HG03064 (cell line): ENCODE data around the gene STAB1.

Source experiments
- ATAC-seq: cut with Tn5 transposase; IDR thresholded peaks from one replicate; pipeline ENCODE4 v1.9.1; 2021; ENCODE audit warnings: low read depth; ENCODE audit not compliant: unreplicated experiment

The STAB1 gene

DNA sequence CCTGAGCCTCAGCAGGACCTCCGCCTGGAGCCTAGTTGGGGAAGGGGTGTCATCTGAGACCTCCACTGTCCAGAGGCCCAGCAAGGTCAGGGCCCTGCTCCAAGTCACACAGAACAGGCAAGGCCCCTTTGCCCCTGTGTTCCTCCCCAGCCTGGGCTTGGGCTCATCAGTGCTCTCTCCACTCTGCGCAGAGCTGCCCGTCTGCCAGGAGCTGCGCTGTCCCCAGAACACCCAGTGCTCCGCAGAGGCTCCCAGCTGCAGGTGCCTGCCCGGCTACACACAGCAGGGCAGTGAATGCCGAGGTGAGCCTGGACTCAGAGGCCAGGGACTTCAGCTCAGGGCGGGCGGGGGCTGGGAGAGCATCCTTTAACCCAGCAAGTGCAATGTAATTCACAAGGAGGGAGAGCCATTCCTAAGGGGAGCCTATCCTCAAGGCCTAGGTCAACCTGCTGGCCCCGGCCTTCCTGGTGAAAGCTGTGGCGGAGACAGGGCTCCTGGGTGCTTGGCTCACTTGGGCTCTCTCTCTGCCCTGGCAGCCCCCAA is 7.7 kb downstream of the STAB1 start:
- no peak for ATAC-seq

DNA sequence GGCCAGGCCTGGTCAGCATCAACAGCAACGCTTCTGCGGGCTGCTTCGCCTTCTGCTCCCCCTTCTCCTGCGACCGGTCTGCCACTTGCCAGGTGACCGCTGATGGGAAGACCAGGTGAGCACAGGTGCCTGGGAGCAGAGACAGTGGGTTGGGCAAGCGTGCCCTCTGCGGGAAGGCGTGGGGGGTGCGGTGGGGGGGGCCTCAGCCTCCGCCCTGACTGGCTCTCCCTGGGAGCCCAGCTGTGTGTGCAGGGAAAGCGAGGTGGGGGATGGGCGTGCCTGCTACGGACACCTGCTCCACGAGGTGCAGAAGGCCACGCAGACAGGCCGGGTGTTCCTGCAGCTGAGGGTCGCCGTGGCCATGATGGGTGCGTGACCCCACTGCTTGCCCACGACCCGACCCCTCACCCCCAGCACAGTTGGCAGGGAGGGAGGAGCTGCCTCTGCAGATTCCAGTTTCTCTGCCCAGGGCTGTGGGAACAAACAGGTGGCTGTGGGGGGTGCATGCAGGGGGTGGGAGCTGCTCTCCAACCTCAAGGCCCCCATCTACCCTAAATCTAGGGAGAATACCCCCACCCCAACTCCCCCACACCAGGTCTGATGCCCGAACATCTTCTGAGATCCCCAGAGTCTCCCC is 8.8 kb downstream of the STAB1 start:
- ATAC-seq: no peak

DNA sequence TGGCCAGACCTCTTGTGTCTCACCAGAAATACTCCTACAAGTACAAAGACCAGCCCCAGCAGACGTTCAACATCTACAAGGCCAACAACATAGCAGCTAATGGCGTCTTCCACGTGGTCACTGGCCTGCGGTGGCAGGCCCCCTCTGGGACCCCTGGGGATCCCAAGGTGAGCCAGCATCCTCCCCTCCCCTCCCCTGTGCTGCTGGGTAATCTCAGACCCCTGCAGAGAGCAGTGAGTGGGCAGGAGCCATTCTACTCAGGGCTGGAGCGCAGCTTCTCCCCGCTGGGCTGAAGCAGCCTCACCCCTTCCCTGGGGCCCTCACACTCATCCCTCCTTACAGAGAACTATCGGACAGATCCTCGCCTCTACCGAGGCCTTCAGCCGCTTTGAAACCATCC is 9.8 kb downstream of the STAB1 start:
- ATAC-seq: no peak

DNA sequence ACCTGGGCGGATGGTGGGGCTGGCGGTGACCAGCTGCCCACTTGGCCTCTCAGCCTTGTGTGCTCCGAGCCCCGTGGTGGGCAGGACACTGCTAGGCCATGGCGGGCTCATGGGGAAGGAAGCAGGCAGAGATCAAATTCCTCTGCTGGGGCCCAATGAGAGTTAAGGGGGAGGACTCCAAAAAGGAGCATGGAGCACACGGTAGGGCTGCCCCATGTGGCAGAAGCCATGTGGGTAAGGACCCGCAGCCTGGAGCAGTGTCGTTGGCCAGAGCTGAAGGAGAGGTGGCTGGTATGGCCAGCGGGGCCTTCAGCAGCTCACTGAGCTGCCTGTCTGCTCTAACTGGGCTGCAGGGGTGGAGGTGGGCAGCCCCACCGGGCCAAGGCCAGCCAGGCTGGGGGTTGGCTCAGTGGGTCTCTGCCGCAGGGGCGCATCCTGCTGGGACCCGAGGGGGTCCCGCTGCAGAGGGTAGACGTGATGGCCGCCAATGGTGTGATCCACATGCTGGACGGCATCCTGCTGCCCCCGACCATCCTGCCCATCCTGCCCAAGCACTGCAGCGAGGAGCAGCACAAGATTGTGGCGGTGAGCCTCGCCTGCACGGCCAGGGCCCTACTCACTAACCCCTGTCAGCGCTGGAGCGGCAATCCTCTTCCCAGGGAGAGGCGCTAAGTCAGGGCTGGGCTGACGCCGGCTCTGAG is 11.3 kb downstream of the STAB1 start:
- no peak for ATAC-seq

DNA sequence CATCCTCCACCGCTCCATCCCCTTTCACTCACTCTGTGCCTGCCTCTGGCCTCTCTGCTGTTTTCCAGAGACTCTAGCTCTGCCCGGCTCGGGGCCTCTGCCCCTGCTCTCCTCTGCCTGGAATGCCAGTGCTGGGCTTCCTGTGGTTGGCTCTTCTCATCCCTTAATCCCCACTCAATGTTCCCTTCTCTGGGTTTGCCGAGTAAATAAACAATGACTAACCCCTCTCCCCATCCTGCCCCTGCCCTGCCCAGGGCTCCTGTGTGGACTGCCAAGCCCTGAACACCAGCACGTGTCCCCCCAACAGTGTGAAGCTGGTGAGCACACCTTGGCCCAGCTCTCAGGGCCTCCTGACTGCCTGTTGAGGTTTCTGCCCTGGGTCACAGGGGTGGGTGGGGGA is 12.2 kb downstream of the STAB1 start:
- no peak for ATAC-seq

DNA sequence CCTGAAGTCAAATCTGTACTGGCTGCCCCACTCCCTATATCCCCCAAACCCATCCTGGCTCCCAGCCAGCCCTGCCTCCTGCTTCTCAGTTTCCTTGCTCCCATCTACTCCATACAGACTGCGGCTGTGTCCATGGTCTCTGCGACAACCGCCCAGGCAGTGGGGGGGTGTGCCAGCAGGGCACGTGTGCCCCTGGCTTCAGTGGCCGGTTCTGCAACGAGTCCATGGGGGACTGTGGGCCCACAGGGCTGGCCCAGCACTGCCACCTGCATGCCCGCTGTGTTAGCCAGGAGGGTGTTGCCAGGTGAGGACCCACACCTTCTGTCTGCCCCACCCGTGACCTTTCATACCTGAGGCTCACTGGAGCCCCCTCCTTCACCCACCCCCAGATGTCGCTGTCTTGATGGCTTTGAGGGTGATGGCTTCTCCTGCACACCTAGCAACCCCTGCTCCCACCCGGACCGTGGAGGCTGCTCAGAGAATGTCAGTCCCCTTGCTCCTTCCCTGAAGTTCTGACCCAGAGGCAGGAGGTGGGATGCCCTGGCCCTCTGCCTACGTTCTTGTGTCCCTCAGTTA is 14.7 kb downstream of the STAB1 start:
- no peak for ATAC-seq

DNA sequence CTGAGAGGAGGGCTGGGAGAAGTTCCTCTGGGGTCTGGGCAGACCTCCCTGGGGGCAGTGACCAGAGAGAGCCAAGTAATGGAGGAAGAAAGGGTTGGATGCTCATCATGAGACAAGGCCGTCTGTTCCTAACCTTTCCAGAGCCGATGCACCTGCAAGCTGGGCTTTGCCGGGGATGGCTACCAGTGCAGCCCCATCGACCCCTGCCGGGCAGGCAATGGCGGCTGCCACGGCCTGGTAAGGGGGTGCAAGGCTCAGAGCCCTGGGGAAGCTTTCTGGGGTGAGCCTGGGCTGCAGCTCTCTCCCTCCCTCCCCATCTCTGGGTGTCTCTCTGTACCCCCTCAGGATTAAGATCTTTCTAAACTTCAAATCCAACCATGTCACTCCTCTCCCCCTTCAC is 16.4 kb downstream of the STAB1 start:
- no peak for ATAC-seq

DNA sequence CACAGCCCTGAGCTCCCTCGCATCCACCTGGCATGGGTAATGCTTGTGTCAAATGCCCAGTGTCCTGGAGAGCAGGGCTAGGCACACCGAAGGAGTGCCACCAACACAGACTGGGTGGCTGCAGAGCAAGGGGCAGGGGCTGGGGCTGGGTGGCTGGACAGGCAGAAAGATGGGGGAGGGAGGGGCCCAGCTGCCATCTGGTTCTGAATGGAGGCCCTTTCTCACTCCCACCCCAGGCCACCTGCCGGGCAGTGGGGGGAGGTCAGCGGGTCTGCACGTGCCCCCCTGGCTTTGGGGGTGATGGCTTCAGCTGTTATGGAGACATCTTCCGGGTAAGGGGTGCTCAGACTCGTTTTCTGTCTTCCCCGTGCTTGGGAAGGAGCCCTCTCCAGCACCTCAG is 17.0 kb downstream of the STAB1 start:
- no peak for ATAC-seq

DNA sequence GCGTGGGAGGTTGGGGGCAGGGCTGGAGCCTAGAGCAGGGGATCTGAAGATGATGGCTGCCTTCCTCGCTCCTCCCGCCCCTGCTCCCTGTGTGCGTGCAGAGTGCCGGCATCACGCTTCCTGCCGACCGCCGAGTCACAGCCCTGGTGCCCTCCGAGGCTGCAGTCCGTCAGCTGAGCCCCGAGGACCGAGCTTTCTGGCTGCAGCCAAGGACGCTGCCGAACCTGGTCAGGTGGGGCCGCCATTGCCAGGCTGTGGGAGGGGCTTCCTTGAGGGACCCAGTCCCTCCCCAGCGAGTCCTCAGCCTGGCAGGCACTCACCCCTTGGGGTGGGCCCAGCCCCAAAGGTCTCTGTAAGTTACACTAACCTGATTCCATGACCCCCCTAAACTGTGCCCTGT is 17.6 kb downstream of the STAB1 start:
- no peak for ATAC-seq

DNA sequence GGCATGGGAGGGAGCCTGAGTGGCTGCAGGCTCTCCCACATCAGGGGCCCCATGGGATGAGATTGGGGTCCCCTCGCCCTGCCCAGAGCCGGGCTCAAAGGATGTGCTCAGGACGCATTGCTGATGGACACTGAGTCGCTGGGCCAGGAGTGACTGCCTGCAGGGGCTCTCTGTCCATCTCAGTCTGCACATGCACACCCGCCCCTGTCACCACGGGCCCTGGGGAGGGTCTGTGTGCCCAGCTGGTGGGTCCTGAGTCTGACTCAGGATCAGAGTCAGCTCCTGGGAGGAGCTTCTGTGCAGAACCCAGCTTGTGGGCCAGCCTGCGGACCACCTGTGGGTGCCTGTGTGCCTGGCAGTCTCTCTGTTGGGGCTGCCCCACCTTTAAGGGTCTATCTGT is 18.1 kb downstream of the STAB1 start:
- no peak for ATAC-seq

DNA sequence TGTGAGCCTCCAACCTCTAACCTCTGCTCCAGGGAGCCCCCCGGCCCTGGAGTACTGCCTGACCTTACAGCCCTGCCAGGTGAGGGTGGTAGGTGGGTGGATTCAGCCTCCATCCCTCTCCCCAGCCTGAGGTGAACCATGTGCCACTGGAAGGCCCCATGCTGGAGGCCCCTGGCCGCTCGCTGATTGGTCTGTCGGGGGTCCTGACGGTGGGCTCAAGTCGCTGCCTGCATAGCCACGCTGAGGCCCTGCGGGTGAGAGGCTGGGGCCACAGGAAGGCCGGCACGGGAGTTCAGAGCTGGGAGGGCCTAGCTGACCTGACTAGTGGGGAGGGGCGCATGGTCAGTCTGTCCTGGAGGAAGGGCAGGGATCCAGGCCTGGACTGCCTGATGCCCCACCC is 19.4 kb downstream of the STAB1 start:
- ATAC-seq: no peak

DNA sequence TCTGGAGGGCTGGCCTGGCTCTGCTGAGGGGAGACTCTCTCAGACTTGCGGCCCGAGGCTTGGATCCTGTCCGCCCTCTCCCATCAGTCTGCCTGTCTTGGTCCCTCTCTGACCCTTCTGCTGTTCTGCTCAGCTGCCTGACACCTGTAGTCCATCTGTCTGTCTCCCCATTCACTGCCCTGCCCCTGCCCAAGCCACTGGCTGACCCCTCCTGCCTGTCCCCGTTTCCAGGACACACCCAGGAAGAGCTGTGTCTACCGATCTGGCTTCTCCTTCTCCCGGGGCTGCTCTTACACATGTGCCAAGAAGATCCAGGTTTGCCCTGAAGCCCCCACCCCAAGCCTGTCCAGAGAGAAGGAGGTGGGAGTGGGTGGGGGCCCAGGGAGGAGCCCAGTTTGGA is 20.1 kb downstream of the STAB1 start:
- ATAC-seq: no peak

DNA sequence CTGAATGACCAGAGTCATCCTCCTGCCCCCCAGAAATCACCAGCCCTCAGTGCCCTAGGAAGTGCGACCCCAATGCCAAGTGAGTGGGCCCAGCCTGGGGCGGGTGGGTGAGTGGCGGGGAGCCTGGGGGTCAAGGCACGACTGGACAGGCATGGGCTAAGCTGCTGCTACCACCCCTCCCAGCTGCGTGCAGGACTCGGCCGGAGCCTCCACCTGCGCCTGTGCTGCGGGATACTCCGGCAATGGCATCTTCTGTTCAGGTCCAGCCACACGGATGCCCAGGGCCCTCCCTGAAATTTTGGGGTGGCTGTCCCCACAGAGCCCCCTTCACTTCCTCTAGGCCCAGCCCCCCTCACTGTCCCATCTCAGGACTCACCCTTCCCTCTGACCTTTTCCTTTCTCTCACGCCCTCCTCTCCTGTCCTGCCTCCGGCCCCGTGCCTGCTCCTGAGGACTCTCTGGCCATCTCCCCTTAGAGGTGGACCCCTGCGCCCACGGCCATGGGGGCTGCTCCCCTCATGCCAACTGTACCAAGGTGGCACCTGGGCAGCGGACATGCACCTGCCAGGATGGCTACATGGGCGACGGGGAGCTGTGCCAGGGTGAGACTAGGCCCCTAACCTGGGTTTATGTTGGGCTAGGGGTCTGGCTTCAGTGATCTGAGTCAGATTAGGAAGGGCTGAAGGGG is 21.5 kb downstream of the STAB1 start:
- no peak for ATAC-seq

DNA sequence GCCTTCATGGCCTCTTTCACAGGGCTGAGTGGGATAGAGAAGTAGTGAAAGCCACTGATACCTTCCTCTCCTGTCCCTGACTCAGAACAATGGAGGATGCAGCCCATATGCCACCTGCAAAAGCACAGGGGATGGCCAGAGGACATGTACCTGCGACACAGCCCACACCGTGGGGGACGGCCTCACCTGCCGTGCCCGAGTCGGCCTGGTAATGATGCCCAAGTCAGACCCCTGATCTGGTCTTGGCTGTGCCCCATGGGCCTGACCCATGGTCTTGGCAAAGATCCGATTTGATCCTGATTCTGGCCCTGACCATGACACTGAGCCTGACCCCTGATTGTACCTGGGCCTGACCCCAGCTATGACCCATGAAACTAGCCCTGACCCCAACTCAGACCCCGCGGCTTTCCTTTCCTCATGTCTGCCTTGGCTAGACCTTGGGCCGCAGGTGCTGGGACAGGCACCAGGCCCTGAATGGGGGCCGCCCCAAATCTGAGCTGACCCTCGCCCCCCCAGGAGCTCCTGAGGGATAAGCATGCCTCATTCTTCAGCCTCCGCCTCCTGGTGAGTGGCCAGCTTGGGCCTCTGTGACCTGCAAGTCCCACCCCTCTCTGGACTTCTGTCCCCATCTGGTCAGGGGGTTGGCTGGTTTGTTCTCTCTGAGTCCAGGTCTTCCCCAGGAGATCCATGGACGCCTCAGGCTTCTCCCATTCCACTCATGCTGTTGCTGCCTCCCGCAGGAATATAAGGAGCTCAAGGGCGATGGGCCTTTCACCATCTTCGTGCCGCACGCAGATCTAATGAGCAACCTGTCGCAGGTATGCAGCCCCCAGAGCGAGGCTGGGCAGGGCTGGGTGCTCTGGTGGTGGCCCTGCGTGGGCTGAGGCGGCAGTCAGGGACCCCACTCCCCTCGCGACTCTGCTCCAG is 22.9 kb downstream of the STAB1 start:
- ATAC-seq: no peak

DNA sequence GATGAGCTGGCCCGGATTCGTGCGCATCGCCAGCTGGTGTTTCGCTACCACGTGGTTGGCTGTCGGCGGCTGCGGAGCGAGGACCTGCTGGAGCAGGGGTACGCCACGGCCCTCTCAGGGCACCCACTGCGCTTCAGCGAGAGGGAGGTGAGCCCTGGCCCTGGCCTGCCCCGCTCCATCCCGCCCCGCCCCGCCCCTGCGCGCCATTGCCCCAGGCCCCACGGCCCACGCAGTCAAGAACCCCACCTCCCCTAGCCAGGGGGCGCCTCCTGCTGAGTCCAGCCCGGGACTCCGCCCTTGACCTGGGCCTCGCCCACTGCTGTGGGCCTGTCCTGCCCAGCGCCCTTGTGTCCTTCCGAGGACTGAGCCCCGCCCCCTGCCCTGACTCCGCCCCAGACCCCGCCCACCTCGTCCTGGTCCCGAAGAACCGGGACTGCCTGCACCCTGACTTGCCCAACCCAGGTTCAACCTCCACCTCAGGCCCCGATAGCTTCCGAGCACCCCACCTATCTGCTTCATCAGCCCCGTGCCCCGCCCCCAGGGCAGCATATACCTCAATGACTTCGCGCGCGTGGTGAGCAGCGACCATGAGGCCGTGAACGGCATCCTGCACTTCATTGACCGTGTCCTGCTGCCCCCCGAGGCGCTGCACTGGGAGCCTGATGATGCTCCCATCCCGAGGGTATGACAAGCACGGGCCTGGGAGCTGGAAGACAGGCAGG is 23.7 kb downstream of the STAB1 start:
- ATAC-seq: no peak

DNA sequence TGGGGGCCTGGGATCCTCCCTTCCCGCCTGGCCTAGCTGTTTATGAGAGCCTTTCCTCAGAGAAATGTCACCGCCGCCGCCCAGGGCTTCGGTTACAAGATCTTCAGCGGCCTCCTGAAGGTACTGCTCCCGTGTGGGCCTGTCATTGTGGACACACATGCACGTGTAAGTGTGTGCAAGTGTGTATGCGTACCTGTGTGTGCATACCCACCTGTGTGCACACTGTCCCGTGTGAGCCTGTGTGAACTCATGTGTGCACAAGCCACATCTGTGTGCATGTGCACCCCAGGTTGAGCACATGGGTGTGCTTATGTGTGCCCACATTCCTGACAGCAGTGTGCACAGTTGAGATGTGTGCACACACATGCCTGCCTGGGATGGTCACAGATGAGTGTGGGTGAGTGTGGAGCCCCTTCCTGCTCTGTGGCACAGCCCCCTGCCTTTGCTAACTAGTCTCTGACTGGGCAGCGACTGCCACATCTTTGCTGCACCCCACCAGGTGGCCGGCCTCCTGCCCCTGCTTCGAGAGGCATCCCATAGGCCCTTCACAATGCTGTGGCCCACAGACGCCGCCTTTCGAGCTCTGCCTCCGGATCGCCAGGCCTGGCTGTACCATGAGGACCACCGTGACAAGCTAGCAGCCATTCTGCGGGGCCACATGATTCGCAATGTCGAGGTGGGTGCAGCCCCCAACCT is 24.5 kb downstream of the STAB1 start:
- no peak for ATAC-seq

DNA sequence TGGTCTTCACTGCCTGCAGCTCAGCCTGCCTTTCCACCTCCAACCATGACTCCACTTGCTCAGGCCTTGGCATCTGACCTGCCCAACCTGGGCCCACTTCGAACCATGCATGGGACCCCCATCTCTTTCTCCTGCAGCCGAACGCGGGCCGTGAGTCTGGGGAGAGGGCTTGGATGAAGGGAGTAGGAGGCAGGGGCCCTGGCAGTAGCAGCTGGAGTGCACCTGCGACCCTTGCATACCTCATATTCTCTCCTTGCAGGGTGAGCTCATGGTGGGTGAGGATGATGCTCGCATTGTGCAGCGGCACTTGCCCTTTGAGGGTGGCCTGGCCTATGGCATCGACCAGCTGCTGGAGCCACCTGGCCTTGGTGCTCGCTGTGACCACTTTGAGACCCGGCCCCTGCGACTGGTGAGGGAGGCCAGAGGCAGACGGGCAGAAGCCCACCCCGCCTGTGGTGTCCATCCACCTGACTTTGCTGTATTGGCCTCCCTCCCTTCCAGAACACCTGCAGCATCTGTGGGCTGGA is 25.1 kb downstream of the STAB1 start:
- ATAC-seq: no peak

DNA sequence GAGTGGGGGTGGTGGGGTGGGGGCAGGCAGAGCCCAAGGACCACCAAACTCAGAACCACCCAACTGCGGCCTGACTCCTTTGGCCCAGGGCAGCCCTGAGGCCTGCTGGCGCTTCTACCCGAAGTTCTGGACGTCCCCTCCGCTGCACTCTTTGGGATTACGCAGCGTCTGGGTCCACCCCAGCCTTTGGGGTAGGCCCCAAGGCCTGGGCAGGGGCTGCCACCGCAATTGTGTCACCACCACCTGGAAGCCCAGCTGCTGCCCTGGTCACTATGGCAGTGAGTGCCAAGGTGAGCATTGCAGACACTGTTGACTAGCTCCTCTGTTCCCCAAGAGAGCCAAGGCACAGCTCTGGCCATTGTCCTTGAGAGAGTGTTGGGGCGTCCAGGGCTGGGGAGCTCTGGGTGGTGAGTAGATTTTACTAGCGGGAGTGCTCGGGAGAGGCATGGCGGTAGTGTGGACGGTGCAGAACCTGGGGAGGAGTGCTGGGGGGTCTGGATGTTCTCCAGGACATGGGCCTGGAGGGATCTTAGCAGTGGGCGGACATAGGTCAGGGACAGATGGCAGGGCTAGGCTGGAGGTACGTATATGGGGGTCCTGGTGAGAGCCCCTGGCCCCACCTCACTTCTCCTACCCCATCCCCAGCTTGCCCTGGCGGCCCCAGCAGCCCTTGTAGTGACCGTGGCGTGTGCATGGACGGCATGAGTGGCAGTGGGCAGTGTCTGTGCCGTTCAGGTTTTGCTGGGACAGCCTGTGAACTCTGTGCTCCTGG is 25.8 kb downstream of the STAB1 start:
- no peak for ATAC-seq
